Prostate gland (tissue), 2 donors: ENCODE measurements around the gene TMEM235. TPM values are rescaled to one million over a fixed set of nuclear protein-coding genes. Genes with fewer than 3 reads are reported as not detected.
"Not testable (repeated sequence)": the region's sequence is repeated elsewhere in the genome, so short reads cannot be mapped to it uniquely, and the experiment has no call there.

Experiments
- DNase-seq: peaks from one replicate; pipeline ENCODE4 v3.0.0-alpha.2; 2019; ENCODE audit warnings: low spot score
- H3K27ac ChIP-seq, 2 donors: fragments of 200-600 bp; sonication (generic); 2 replicates each; pipeline ENCODE4 v1.5.1; 2017 to 2019
- H3K27me3 ChIP-seq: fragments of 200-600 bp; sonication (generic); replicated peaks from 2 replicates; pipeline ENCODE4 v1.5.1; 2019; ENCODE audit not compliant: insufficient read depth
- H3K36me3 ChIP-seq, 2 donors: fragments of 200-600 bp; sonication (generic); 1 replicate in 1 of 2; 2 replicates in 1 of 2; pipeline versions ENCODE4 v1.5.1 to v1.8.1; 2017 to 2019
- H3K4me1 ChIP-seq: fragments of 200-600 bp; sonication (generic); replicated peaks from 2 replicates; pipeline ENCODE4 v1.5.1; 2019
- H3K4me3 ChIP-seq, 2 donors: fragments of 200-600 bp; sonication (generic); 2 replicates each; pipeline ENCODE4 v1.5.1; 2017 to 2019
- H3K9me3 ChIP-seq: fragments of 200-600 bp; sonication (generic); 2 replicates; pipeline ENCODE4 v1.5.1; 2017
- CTCF ChIP-seq, 4 experiments: fragments of 200-600 bp in 2 of 4; fragments of 450-650 bp in 2 of 4; sonication (generic) in 2 of 4; IDR thresholded peaks; 1 replicate in 3 of 4; 2 replicates in 1 of 4; pipeline ENCODE4 v1.5.1; 2016 to 2019; ENCODE audit warnings: antibody characterized with exemption in 4 of 4, mild to moderate bottlenecking in 2 of 4, moderate library complexity in 2 of 4
- POLR2A ChIP-seq: fragments of 450-650 bp; IDR thresholded peaks from one replicate; pipeline ENCODE4 v1.6.1; 2016; ENCODE audit warnings: antibody characterized with exemption, mild to moderate bottlenecking
- POLR2AphosphoS5 ChIP-seq: sonication (generic); formaldehyde crosslinking; IDR thresholded peaks from one replicate; pipeline ENCODE4 v1.6.1; 2017; ENCODE audit warnings: antibody characterized with exemption
- WGBS: methylation state at CpG from one replicate; pipeline ENCODE4 v1.1.5; 2018; 5-methylcytosine and 5-hydroxymethylcytosine counted together
- intact Hi-C: fragments of 100-400 bp; cut with DNase I; formaldehyde crosslinking; loops from one replicate; pipeline ENCODE4 v1.14.2; 2022
- total RNA-seq, 2 donors: library from RNA; depleted of rRNA; stranded (reverse); fragments of >200 nt; gene quantifications; one replicate each; pipeline ENCODE4 v1.1.0, GENCODE V29; 2016

TMEM235 gene
- total RNA-seq, 2 donors from 2014 or later: not detected

- Histone ChIP-seq H3K4me3 (no peak overlapping the region), H3K27me3 (no peaks in the 10 kb centered on the region), H3K27ac (no peak overlapping the region), H3K36me3 (no peaks in the 10 kb centered on the region), H3K9me3 (no peaks in the 10 kb centered on the region), H3K4me1 (no peaks in the 10 kb centered on the region)
- intact Hi-C loops: loop anchor here (5.0 kb wide), 2 partner anchors 140 to 230 kb away; no protein-coding TSS in a partner anchor
- DNase-seq: no peak
- no peak for TF ChIP-seq POLR2A
- TF ChIP-seq CTCF (IDR thresholded peaks at IDR 0.05): no peak
- no peak for TF ChIP-seq POLR2AphosphoS5
- 83% methylated on average over 12 of the region's 12 CpGs for WGBS
Measured at GRCh38 chr17:78252111-78252634, 20.7 kb downstream of the TMEM235 start.

GRCh38 chr17:78252701-78253635, 21.5 kb downstream of the TMEM235 start:
- H3K4me1 ChIP-seq: no peaks in the 10 kb centered on the region
- 82% methylated on average over 15 of the region's 15 CpGs for WGBS
- TF ChIP-seq CTCF (IDR thresholded peaks at IDR 0.05): no peak
- TF ChIP-seq POLR2A: no peak
- no peak for TF ChIP-seq POLR2AphosphoS5
- intact Hi-C loops: loop anchor here (5.0 kb wide), 2 partner anchors 141 to 231 kb away; no protein-coding TSS in a partner anchor
- no peaks in the 10 kb centered on the region for H3K27me3 ChIP-seq
- no peak overlapping the region for H3K27ac ChIP-seq
- no peak for DNase-seq
- H3K9me3 ChIP-seq: no peaks in the 10 kb centered on the region
- no peaks in the 10 kb centered on the region for H3K36me3 ChIP-seq
- H3K4me3 ChIP-seq: no peak overlapping the region

- not testable (repeated sequence) for H3K36me3 ChIP-seq, H3K9me3 ChIP-seq, H3K4me1 ChIP-seq, H3K27me3 ChIP-seq, H3K27ac ChIP-seq, DNase-seq
- peak overlapping the region; percentile 87 to 99 for H3K4me3 ChIP-seq
- intact Hi-C loops: loop anchor here (5.0 kb wide), 2 partner anchors 141 to 231 kb away; no protein-coding TSS in a partner anchor
- 81% methylated on average over 12 of the region's 12 CpGs for WGBS
Measured at GRCh38 chr17:78253636-78253945, 22.2 kb downstream of the TMEM235 start.

GRCh38 chr17:78253946-78254672, 22.7 kb downstream of the TMEM235 start:
- H3K27ac ChIP-seq: peak overlapping the region; percentile 84
- intact Hi-C loops: loop anchor here (5.0 kb wide), 2 partner anchors 142 to 232 kb away; no protein-coding TSS in a partner anchor
- peak; percentile 77 for DNase-seq
- H3K9me3 ChIP-seq: no peaks in the 10 kb centered on the region
- peak overlapping the region; percentile 87 to 99 for H3K4me3 ChIP-seq
- no peaks in the 10 kb centered on the region for H3K36me3 ChIP-seq
- peak in 2 of 4 experiments; percentile 28 to 33 for TF ChIP-seq CTCF (IDR thresholded peaks at IDR 0.05)
- TF ChIP-seq POLR2AphosphoS5: peak; percentile 93
- TF ChIP-seq POLR2A: peak; percentile 32
- WGBS: 2% methylated on average over 39 of the region's 73 CpGs
- H3K4me1 ChIP-seq: no peaks in the 10 kb centered on the region
- H3K27me3 ChIP-seq: no peaks in the 10 kb centered on the region

- Histone ChIP-seq H3K36me3 (no peaks in the 10 kb centered on the region), H3K27ac (no peak overlapping the region), H3K9me3 (no peaks in the 10 kb centered on the region), H3K4me1 (no peaks in the 10 kb centered on the region), H3K27me3 (no peaks in the 10 kb centered on the region), H3K4me3 (no peak overlapping the region)
- TF ChIP-seq CTCF (IDR thresholded peaks at IDR 0.05) (no peak), POLR2AphosphoS5 (no peak), POLR2A (no peak)
- intact Hi-C loops: no loop called here
- no peak for DNase-seq
- 89% methylated on average over 18 of the region's 18 CpGs for WGBS
Measured at GRCh38 chr17:78255029-78255656, 23.7 kb downstream of the TMEM235 start.
